Vagina (tissue), 2 donors: Measurements from ENCODE around the gene ETS1.

Experiments
- CTCF ChIP-seq, 3 experiments: fragments of 450-650 bp in 2 of 3; fragments of 200-600 bp in 1 of 3; sonication (generic) in 1 of 3; IDR thresholded peaks; one replicate each; pipeline ENCODE4 v1.5.1; 2017 to 2019; ENCODE audit warnings: antibody characterized with exemption in 3 of 3, mild to moderate bottlenecking in 2 of 3, moderate library complexity in 2 of 3
- POLR2A ChIP-seq, 2 donors: fragments of 450-650 bp; IDR thresholded peaks; one replicate each; pipeline ENCODE4 v1.6.1; 2017; ENCODE audit warnings: antibody characterized with exemption in 2 of 2, mild to moderate bottlenecking in 2 of 2, moderate library complexity in 2 of 2

- TF ChIP-seq POLR2A (IDR thresholded peaks at IDR 0.05) (no peak), CTCF (IDR thresholded peaks at IDR 0.05) (no peak)
Measured at GRCh38 chr11:128532016-128532571, 55.3 kb downstream of the ETS1 start.
